ENCODE results near the gene CPN2.
A peak's percentile ranks its signal among the peaks of the same experiment; 100 is the strongest.

The CPN2 gene

GRCh38 chr3:194310060-194310835, 40.9 kb downstream of the CPN2 start:
- DNase-seq: no peak

GRCh38 chr3:194308601-194309449, 42.3 kb downstream of the CPN2 start:
- DNase-seq: no peak

GRCh38 chr3:194307849-194308248, 43.3 kb downstream of the CPN2 start:
- no peak for DNase-seq

GRCh38 chr3:194306771-194307640, 44.1 kb downstream of the CPN2 start:
- DNase-seq: peak; percentile 39

GRCh38 chr3:194306109-194306686, 44.9 kb downstream of the CPN2 start:
- peak; percentile 41 for DNase-seq

- DNase-seq: no peak
These were observed 45.6 kb downstream of the CPN2 start for GRCh38 chr3:194305356-194306108.

GRCh38 chr3:194304186-194304917, 46.8 kb downstream of the CPN2 start:
- no peak for DNase-seq

GRCh38 chr3:194303749-194304148, 47.4 kb downstream of the CPN2 start:
- no peak for DNase-seq

GRCh38 chr3:194301730-194302129, 49.4 kb downstream of the CPN2 start:
- DNase-seq: no peak

GRCh38 chr3:194300936-194301335, 50.2 kb downstream of the CPN2 start:
- DNase-seq: no peak

- no peak for DNase-seq
These were observed 50.8 kb downstream of the CPN2 start for GRCh38 chr3:194300382-194300758.

GRCh38 chr3:194298331-194299227, 52.5 kb downstream of the CPN2 start:
- no peak for DNase-seq

- DNase-seq: no peak
These were observed 54.5 kb downstream of the CPN2 start for GRCh38 chr3:194296454-194297263.

GRCh38 chr3:194294895-194295214, 56.3 kb downstream of the CPN2 start:
- DNase-seq: no peak

GRCh38 chr3:194294199-194294894, 56.8 kb downstream of the CPN2 start:
- DNase-seq: no peak

GRCh38 chr3:194293546-194294198, 57.5 kb downstream of the CPN2 start:
- no peak for DNase-seq

- no peak for DNase-seq
These were observed 58.8 kb downstream of the CPN2 start for GRCh38 chr3:194292331-194292730.

Measured in stimulated activated CD4-positive, alpha-beta T cell treated with anti-CD3 and anti-CD28 coated beads, Interleukin-1b, Interleukin-23, amount 100 ng/mL, for 48 hours (primary cell).